H1 (cell line): ENCODE measurements around the gene DLG1. TPM values are rescaled to one million over a fixed set of nuclear protein-coding genes. Genes with fewer than 3 reads are reported as not detected.

Experiments used
- CBX5 ChIP-seq: fragments of 300-800, 300-1000 bp; sonication (generic); IDR thresholded peaks from 2 replicates; pipeline ENCODE4 v1.7.1; 2016; ENCODE audit warnings: antibody characterized with exemption, low read length, low read depth
- CHD7 ChIP-seq: fragments of 300-600 bp; sonication (generic); IDR thresholded peaks from 2 replicates; pipeline ENCODE4 v1.7.1; 2012; ENCODE audit warnings: low read length, moderate library complexity, mild to moderate bottlenecking, inconsistent platforms; ENCODE audit not compliant: insufficient replicate concordance
- EP300 ChIP-seq, 2 experiments: IDR thresholded peaks; 1 replicate in 1 of 2; 2 replicates in 1 of 2; pipeline ENCODE4 v1.6.1; 2011 to 2012; ENCODE audit warnings: low read depth in 2 of 2, low read length in 2 of 2, mild to moderate bottlenecking in 2 of 2, borderline replicate concordance in 1 of 2, inconsistent platforms in 1 of 2, moderate library complexity in 1 of 2
- GTF2F1 ChIP-seq: IDR thresholded peaks from 2 replicates; pipeline ENCODE4 v1.6.1; 2012; ENCODE audit warnings: low read depth, low read length, improper control_type of control experiment, borderline replicate concordance
- HDAC2 ChIP-seq, 2 experiments: fragments of 300-600 bp in 1 of 2; sonication (generic) in 1 of 2; IDR thresholded peaks; 2 replicates each; pipeline ENCODE4 v1.6.1; 2011 to 2012; ENCODE audit warnings: low read depth in 2 of 2, low read length in 2 of 2, mild to moderate bottlenecking in 2 of 2, moderate library complexity in 2 of 2, borderline replicate concordance in 1 of 2, inconsistent platforms in 1 of 2
- RBBP5 ChIP-seq: IDR thresholded peaks from 2 replicates; pipeline ENCODE4 v1.7.1; 2012; ENCODE audit warnings: low read depth, mild to moderate bottlenecking, inconsistent platforms, low read length, moderate library complexity, borderline replicate concordance
- RNF2 ChIP-seq: fragments of 200-900, 300-1000 bp; sonication (generic); IDR thresholded peaks from 2 replicates; pipeline ENCODE4 v1.7.1; 2016; ENCODE audit warnings: borderline replicate concordance, low read depth, mild to moderate bottlenecking, antibody characterized with exemption, low read length; ENCODE audit not compliant: poor library complexity, severe bottlenecking; ENCODE audit errors: missing control alignments
- SIRT6 ChIP-seq: IDR thresholded peaks from one replicate; pipeline ENCODE4 v1.7.1; 2012; ENCODE audit warnings: low read length, inconsistent platforms
- ZNF274 ChIP-seq: IDR thresholded peaks from 2 replicates; pipeline ENCODE4 v1.7.0; 2012; ENCODE audit warnings: low read length, borderline replicate concordance; ENCODE audit errors: extremely low read depth
- polyA plus RNA-seq, 7 experiments: library from polyadenylated mRNA; depleted of rRNA in 3 of 7; stranded (reverse) in 5 of 7; unstranded in 2 of 7; fragments of >200 nt in 5 of 7; fragments of 200-250 nt in 2 of 7; gene quantifications; 1 replicate in 5 of 7; 2 replicates in 1 of 7; 4 replicates in 1 of 7; pipeline versions ENCODE4 v1.2.1 to v1.2.3, GENCODE V29; 2011 to 2013; ENCODE audit warnings: missing spikeins in 2 of 7, mixed read lengths in 2 of 7
- total RNA-seq: library from RNA; stranded (reverse); fragmentation: NEBNext Ultra II Directional; extraction: Animal tissue kit (Norgen Biotek cat#: 25700); gene quantifications from 2 replicates; pipeline ENCODE4 v1.2.1, GENCODE V29; 2021

Gene DLG1
- total and polyA plus RNA-seq, 2 of the 8 experiments (the other 6 are each of a cell fraction or from before 2014, with no cell fraction given) = 13.4 to 78.8 TPM

- TF ChIP-seq CHD7 = no peak
- no peak for TF ChIP-seq SIRT6
- no peak for TF ChIP-seq RBBP5
- TF ChIP-seq HDAC2 (IDR thresholded peaks at IDR 0.05; ENCODE audit: borderline replicate concordance in 1 of 2, low read depth in 2 of 2, low read length in 2 of 2) = no peak
- no peak for TF ChIP-seq EP300 (IDR thresholded peaks at IDR 0.05; ENCODE audit: borderline replicate concordance in 1 of 2, low read depth in 2 of 2, low read length in 2 of 2)
- no peak for TF ChIP-seq RNF2
- no peak for TF ChIP-seq ZNF274
- TF ChIP-seq GTF2F1 = no peak
- TF ChIP-seq CBX5 = no peak
Measured at GRCh38 chr3:197023241-197023997, 275.0 kb downstream of the DLG1 start (continued).
